Left kidney (tissue), 1 donor: ENCODE results near the gene MIX23. TPM values are rescaled to one million over a fixed set of nuclear protein-coding genes. Genes with fewer than 3 reads are reported as not detected.

ENCODE experiments used
- polyA plus RNA-seq: library from polyadenylated mRNA; unstranded; fragments of 120-200 nt; gene quantifications from one replicate; pipeline ENCODE4 v1.2.1, GENCODE V29; 2013; ENCODE audit not compliant: insufficient read length

MIX23 gene
- polyA plus RNA-seq, 1 donor: 68.0 TPM

Other genes with a start within 250 kb of the MIX23 start
- 24.9 TPM for gene CASR, start 199.6 kb downstream of the MIX23 start, polyA plus RNA-seq
- 0.32 TPM for gene CSTA, start 58.0 kb downstream of the MIX23 start, polyA plus RNA-seq
- gene FAM162A, start 951 bp upstream of the MIX23 start, polyA plus RNA-seq: 62.2 TPM
- gene WDR5B, start 32.8 kb upstream of the MIX23 start, polyA plus RNA-seq: 11.6 TPM
- gene KPNA1, start 131.7 kb upstream of the MIX23 start, polyA plus RNA-seq: 57.1 TPM
- gene PARP9, start 181.1 kb upstream of the MIX23 start, polyA plus RNA-seq: 17.4 TPM
- gene DTX3L, start 181.1 kb upstream of the MIX23 start, polyA plus RNA-seq: 15.1 TPM
- 0.45 TPM for gene PARP15, start 194.4 kb upstream of the MIX23 start, polyA plus RNA-seq